LHCN-M2 (cell line): Measurements from ENCODE around the gene VPS13D. TPM values are rescaled to one million over a fixed set of nuclear protein-coding genes. Genes with fewer than 3 reads are reported as not detected.
"Not testable (repeated sequence)": the region's sequence is repeated elsewhere in the genome, so short reads cannot be mapped to it uniquely, and the experiment has no call there.

ENCODE experiments used
- DNase-seq: peaks from one replicate; pipeline ENCODE4 v3.0.0-alpha.2; 2012; ENCODE audit warnings: low read depth
- total RNA-seq: library from RNA; depleted of rRNA; stranded (reverse); fragments of >200 nt; gene quantifications from 2 replicates; pipeline ENCODE4 v1.2.3, GENCODE V29; 2014

VPS13D gene
- total RNA-seq, 1 experiment from 2014 or later: 17.0 TPM

DNA sequence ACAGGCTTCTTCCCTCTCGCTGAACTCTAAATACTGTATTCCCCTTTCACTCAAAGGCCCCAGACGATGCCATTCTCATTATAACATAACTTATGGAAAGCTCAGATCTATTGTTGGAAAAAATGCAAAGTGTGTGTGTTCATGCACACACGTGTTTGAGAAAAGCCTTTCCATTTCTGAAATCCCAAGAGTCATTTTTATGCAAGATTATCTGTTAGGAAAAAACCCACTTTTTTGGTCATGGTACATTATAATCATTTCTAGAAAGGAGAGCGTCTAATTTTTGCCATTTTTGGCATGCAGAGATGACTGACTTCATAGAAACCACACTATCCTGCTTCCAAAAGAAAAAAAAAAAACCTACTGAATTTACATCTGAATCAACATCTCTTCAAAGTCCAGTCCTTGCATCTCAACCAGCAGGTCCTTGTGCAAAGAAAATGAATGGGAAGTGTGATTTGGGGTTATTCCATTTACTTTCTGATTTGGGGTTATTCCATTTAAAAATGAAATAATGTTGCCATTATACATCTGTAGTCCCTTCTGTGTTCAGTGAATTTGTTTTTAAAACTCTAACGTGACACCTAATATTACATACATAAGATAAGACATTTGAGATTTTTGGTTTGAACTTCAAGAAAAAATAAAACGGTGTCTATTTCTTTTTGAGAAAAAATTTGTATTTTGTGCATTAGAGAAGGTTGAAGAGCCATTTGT is 237.9 kb downstream of the VPS13D start:
- DNase-seq: no peak

DNA sequence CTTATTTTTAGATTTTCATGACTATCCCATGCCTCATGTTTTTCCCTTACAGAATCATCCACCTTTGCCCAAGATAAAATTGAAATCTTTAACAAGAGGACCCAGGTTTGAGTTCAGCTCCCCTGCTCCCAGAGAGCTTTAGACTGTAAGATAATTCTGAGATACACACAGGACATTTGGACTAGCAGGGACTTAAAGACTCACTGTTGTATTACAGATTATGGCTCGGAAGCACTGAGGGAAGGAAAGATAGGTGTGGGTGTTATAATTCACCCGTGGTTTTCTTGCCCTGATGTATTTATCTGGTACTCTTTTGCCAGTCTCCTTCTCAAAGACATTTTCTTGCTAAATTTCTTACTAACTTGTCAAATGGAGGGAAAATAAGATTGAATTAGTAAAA is 238.5 kb downstream of the VPS13D start:
- no peak for DNase-seq

DNA sequence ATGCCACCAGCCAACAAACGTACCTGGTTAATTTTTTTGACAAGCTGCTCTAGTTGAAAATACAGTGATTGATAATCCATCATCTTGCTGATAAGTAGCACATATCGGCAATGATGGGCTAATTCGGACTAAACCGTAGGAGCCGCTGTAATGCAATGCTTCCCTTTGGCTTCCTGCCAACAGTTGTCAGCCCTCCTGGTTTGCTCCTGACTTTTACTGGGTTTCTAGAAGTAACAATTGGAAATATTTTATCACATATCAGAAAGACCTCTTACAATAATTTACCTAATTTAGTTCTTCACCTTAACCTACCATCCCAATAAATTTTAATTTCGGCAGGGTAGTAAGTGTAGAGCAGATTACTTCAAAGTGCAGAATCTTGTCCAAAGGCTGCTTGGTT is 239.7 kb downstream of the VPS13D start:
- DNase-seq: no peak

DNA sequence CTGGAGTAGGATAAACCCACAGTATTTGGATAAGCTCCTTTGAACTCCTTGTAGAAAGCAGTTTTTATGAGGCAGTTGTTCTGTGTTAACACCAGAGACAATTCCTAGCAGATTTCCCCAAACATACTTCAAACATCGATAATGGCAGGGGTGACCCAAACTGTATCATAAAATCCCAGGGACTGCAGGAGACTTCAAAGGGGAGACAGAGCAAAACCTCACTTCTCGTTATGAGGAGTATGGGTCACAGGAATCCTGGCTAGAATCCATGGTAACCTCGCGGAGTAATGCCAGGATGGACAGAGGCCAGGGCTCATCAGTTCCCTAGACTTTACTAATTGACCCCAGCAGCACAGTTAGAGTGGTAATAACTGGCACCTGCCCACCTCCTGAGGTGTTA is 240.2 kb downstream of the VPS13D start:
- no peak for DNase-seq

DNA sequence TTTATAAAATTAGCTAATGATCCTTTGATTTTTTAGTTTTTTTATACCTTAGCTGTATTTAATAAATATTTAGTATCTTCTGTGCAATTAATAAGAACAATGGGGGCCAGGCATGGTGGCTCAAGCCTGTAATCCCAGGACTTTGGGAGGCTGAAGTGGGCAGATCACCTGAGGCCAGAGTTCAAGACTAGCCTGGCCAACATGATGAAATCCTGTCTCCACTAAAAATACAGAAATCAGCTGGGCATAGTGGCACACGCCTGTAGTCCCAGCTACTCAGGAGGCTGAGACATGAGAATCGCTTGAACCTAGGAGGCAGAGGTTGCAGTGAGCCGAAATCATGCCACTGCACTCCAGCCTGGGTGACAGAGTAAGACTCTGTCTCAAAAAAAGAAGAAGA is 241.1 kb downstream of the VPS13D start:
- not testable (repeated sequence) for DNase-seq

DNA sequence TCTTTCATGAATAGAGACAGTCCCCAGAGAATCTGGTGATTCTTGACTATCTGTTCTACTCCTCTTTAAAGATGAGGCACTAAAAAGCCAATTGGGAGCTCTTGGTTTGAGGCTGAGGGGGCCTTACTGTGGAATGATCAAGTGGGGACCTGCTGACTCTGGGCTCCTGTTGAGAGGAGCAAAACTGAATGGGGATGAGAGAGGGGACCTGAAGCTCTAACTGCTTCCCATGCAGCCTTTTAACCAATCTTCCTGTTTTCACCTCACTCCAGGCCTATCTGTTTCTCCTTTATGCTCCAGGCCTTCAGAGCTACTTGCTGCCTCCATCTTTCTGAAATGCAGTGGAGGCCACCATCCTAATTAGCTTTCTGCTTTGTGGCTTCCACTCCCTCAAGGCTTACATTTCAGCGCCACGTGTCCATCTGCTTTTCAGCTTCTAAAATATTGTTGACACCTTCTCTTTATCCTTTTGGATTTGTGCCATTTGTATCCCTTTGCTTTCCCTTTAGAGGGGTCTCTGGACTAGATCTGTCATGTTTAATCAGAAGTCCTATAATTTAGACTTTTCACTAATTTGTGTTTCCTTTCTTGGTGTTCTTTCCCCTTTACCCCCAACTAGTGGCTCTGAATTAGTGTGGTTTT is 242.4 kb downstream of the VPS13D start:
- no peak for DNase-seq

DNA sequence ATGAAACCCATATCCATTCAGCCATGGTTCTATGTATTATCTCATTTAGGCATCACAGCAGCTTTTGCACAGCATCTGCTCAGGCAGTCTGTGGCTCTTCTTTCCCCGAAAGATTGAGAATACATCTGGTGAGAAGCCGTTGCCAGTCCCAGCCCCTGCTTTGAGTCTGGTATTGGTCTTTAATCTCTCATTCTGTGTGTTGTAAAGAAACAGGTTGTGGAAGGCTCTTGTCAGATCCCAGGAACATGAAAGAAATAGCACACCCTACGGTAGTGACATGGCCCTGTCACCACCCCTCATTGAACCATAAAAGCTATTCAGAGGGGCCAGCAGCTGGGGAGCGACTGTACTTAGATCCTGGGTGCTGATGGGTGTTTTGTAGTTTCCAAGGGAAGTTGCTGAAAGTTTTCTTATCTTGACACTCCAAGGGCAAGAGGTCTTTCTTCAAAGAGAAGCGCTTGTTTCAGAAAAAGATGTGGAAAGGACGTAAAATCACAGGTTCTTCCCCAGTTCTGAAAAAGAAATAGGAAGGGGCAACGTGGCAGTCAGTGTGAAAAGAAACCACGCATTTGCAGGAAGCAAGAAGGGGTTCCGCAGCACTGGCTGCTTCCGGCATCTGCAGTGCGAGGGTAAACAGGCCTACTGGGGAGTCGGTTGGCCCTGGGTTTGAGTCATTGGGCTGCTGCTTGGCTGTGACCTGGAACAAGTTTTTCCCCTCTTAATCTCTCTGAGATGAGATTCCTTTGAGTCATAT is 243.1 kb downstream of the VPS13D start:
- DNase-seq: no peak

DNA sequence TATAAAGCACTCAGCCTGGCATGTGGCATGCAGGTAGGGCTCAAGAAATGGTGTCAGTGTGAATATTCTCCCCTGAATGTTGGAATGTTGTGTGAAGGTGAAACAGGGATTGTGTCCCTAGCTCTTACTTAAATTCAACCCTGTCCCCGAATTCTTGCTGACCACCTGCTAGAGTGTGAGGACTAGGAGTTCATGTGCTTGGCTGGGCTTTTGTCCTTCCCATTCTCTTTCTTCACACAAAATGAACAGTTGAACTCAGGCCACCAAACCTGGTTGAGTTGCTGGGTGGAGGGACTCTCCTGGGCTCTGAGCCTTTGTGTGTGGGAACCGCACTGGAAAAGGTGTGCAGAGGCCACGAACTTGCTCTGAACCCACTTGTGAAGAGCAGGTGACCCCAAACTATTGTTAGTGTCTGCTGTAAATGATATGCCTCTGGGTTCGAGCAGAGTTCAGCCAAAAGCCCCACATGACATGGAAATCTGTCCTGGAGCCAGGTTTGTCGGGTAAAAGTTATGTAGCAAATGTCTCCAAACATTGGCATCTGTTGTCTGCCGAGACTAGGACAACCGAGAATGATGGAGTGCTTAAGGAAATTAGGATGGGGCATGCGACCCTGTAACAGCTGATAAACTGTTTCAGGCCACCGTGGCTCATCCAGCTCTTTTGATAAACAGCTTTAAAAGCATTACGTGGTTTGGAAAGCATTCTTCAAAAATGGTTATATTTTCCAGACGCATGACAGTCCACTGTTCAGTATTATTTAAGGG is 243.9 kb downstream of the VPS13D start:
- DNase-seq: peak; percentile 76

DNA sequence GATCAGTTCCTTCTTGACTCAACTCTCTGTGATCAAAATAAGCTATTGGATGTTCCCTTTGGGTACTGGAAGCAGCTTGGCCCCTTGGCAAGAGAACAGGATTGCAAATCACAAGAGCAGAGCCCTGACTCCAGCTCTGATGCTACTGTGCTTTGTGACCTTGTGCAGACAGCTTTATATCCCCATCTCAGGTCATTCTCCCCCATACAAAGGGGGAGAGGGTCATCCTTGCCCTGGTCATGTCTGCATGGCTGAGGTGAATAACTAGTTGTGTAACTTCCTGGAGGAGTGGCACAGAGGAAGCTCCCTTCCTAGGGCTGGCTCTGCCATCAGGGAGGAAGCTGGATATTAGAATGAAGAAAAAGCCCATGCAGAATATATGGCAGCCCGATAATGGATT is 245.3 kb downstream of the VPS13D start:
- DNase-seq: no peak

DNA sequence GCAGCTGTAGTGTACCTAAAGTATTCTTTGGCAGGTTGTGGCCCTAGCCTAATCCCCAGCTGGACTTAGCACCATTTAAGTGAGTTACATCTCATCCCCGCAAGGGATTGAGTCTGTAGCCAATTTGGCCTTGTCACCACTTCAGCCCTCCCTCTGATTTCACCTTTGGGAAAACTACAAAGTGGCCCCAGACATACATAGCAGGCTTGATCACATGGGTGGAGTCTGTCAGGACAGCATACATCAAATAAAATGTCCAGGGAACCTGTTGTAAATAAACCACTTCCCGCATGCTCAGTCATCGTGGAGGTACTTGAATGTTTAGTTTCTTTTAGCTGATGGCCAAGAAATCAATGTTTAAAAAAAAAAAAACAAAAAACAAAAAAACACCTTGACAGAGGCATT is 245.7 kb downstream of the VPS13D start:
- no peak for DNase-seq

DNA sequence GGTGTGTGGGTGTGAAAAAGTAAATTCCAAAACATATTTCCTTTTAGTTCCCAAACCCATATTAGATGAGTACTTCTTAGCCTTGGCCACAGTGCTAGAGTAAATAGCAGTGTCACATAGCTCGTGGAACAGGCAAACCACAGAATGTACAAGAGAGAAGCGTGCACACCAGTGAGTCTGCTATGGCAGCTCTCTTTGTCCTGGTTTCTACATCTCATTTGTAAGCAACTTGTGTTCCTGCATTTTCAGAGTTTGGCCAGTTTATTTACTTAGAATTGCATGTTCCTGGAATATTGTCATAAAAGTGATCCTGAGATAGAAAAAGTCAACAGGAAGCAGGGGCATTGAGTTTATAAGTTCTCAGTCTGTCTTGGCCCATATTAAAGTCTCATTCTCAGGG is 246.1 kb downstream of the VPS13D start:
- peak; percentile 59 for DNase-seq

DNA sequence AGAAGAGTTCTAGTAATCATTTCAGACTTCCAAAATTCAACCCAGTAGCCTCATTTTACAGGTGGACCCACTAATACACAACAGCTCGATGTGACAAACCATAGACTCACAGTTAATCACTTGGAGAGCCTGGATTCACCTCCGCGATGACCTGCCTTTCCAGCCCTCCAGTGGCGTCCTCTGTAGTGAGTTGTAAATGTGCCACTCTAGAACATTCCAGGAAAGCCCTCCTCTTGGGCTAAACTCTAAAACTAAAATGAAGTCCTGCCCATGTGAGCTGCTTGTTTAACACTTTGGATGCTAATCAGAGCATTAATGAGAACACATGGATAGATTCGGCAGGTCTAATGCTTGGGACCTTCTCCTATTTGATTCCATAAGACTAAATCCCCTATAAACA is 247.5 kb downstream of the VPS13D start:
- DNase-seq: no peak

DNA sequence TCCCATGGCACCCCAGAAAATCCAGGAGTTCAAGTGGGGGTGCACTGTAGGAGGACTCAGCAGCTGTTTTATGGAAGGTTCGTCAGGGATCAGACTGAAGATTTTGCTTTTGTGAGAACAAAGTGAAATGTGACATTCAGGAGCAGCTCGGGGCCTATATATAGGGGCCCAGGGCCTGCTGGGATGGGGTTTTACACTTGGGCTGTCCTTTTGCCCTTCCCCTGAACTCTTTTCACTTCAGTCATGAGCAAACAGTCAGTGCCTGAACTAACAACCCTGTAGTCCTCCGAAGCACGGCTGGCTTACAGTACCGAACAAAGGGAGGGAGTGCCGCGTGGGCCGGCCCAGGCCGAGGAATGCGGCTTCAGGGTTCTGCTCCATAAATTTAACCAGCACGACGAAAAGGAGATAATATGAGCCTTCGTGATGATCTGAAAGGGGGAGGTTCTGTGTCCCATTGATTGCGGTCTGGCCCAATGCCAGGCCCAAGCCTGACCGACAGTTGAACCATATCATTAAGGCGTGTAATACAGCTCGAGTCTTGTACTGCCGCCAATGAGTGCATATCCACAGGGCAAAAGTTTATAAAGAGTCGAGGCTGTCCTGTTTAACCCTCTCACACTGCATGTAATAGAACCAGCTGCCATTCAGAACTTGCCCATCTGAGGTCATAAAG is 248.2 kb downstream of the VPS13D start:
- peak; percentile 93 for DNase-seq

DNA sequence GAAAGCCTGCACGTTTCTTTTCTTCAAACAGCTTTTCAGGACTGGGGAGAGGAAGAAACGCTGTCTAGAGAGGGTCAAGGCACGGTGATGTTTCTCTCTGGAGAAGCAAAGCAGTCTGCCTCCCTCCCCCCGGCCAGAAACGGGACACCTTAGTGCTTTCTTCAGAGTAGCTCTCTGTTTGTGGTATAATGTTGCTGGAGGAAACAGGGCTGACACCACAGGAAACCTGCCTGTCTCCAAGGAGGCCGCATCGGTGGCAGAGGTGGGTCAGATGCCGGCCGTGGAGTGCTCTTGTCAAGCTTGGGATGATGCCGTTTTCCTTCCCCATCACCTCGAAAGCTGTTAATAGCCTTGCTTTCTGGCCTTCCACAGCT is 248.8 kb downstream of the VPS13D start:
- no peak for DNase-seq

DNA sequence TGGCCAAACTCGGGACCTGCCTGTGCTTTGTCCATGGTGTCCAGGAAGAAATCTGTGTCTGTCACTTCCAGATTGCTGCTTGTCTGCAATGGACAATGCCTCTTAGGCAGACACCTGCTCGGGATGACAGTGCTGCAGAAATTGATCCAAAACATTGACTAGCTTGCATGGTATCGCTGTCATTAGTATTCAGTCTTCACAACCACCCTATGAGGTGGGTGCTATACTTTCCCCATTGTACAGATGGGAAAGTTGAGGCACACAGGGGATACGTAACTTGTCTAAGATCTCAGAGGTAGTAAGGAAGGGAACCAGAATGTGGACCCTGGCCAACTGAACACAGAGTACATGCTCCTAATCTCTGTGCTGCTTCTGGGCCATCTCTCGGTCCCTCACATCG is 249.5 kb downstream of the VPS13D start:
- no peak for DNase-seq

DNA sequence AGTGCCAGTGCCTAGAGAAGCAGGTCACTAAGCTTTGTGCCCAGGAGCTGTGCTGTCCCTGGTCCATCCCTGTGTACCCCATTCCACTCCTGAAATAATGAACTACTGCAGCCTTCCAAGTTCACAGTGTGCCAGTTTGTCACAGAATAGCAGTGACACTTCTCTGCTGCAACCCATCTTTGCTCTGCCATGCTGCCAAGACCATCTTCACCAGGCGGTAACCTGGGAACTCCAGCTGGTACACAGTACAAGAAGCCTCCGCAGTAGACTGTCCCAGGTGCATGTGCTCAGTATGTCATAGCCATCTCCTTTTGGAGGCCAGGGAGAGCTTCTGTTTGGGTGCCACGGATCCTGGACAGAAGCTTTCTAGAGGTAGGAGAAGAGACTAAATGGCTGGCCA is 250.2 kb downstream of the VPS13D start:
- no peak for DNase-seq

DNA sequence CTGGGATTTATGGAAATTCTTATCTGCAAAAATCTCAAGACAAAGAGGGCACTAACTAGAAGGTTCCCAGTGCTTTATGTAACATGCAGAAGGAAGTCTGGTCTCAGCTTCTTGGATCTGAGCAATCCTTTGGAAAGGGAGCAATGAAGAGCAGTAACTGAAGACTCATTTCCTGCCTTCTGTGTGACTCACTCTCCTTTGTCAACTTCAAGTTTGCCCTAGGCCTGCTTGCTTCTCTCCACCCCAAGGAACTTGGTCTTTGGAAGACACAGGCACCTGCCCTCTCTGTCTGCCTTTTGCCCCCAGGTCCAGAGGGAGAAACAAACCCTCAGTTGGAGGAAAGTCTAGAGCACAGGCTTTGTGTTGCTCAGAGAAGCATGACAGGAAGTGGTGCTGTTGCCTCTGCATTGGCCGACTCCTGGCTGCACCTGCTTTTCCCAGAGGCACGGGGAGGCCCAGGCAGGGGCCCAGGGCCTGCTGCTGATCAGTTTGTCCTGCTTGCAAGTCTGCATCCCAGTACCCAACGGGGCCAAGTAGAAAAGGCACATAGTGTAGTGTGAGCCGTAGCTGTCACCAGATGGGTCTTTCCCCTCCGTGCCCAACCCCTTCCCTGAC is 251.0 kb downstream of the VPS13D start:
- peak; percentile 88 for DNase-seq

DNA sequence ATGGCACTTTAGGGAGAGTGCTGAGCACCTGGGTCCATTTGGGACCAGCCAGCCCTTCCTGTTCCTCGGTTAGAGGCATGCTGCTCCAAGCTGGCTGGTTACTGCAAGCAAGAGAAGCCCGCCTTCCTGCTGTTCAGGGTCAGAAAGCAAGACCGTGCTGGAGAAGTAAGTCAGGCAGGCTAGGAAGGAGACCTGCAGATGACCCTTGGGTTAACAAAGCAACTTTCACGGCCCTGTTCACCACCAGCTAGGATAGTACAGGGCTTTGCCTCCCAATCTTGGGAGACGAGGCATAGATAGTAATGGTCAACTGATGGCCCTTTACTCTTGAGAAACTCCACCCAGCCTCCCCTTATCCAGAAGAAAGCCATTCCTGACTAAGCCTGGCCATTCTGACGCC is 252.1 kb downstream of the VPS13D start:
- no peak for DNase-seq

DNA sequence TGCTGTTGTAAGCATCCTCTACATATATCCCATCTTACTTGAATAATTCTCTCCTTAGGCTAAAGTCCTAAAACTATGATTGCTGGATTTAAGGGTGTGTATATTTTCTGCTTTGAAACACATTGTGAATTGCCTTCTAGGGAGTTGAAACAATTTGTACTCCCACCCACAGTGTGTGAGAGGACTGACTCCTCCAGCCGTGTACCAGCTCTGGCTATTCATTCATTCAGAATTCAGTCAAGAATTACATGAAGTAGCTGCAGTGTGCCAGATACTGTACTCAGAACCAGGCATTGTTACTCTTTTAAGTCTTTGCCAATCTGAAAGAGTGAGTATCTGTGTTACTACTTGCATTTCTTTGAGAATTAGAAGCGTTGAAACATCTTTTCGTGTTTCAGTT is 253.2 kb downstream of the VPS13D start:
- DNase-seq: no peak

DNA sequence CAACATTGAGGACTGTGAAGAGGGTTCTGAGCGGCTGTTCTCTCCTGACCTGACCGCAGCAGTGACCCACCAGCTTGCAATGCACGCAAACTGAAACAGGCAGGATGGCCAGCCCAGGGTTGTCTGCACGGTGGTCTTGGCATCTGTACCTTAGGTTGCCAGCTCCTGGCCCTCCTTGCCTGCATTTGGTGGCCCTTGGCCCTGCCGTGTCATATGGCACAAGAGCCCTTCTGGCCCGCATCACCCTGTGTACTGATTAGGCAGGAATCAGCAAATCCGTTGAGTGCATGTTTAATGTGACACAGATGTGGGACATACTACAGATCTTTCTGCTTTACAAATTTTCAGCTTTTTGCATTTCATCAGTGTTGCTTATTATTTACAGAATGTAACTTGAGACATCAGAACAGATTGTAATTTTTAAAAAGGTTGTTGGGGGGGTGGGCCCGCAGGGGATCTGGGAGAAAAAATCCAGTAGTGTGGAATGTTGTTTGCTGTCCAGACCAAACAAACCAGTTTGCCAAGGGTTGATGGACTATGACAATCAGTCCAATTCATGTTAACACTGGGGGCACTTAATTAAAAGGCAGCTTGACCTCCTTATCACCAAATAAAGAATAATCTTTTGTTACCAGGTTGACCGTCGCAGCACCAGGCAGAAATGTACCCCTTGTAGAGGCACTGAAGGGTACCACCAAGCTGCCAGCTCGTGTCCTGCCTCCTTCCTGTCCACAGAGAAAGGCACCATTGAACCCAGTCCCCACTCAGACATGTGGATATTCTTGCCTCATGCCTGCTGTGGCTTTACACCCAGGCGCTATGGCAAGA is 255.6 kb downstream of the VPS13D start:
- DNase-seq: no peak
